ENCODE measurements around the gene CLDN10. TPM values are rescaled to one million over a fixed set of nuclear protein-coding genes. Genes with fewer than 3 reads are reported as not detected.

The CLDN10 gene
- total RNA-seq, 1 experiment from 2014 or later: 10.5 TPM

DNA sequence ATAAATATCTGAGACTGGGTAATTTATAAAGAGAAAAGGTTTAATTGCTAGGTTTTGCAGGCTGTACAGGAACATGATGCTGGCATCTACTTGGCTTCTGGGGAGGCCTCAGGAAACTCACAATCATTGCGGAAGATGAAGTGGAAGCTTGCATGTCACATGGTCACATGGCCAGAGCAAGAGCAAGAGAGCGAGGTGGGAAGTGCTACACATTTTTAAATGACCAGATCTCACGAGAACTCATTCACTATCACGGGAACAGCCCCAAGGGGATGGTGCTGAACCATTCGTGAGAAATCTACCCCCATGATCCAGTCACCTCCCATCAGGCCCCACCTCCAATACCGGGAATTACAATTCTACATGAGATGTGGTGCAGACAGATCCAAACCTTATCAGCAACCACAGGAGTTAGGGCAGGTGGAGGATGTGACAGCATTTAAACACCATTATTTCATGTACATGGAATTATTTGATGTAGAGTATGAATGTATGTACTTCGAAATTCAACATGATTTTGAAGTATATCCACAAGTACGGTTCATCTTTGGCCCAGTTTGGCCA is 10.5 kb upstream of the CLDN10 start:
- POLR2A ChIA-PET: no interaction called here
- CTCF ChIA-PET: no interaction called here

DNA sequence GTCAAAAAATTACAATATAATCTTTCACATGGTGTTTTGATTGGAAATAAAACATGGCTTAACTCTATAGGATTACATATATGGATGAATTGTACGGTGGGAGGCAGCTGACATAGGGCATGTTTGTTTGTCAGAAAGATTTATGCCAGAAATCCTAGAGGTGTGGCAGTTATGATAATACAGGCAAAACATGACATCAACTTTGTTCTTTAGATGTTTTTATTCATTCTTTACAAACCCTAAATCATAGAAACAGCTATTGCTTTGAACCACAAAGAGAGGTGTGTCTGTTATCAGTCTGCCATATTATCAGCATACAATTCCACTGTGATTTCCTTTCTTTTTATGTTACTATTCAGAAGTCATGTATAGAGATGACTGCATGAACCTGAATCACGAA is 8.2 kb upstream of the CLDN10 start:
- DNase-seq (ENCODE audit: low read depth, low spot score) (no peak), ATAC-seq (no peak)
- BruUV-seq (replicated peaks): no TSS peak
- TF ChIP-seq REST (IDR thresholded peaks at IDR 0.05; ENCODE audit: insufficient read depth in 1 of 2, low read depth in 2 of 2, low read length in 1 of 2) (no peak), TCF7L2 (IDR thresholded peaks at IDR 0.05; ENCODE audit: low read depth, low read length) (no peak), POLR2AphosphoS5 (IDR thresholded peaks at IDR 0.05; ENCODE audit: low read depth, low read length) (no peak), SIN3A (IDR thresholded peaks at IDR 0.05; ENCODE audit: borderline replicate concordance, insufficient read depth, low read depth, low read length) (no peak)
- TF ChIP-seq, protein P1, sequence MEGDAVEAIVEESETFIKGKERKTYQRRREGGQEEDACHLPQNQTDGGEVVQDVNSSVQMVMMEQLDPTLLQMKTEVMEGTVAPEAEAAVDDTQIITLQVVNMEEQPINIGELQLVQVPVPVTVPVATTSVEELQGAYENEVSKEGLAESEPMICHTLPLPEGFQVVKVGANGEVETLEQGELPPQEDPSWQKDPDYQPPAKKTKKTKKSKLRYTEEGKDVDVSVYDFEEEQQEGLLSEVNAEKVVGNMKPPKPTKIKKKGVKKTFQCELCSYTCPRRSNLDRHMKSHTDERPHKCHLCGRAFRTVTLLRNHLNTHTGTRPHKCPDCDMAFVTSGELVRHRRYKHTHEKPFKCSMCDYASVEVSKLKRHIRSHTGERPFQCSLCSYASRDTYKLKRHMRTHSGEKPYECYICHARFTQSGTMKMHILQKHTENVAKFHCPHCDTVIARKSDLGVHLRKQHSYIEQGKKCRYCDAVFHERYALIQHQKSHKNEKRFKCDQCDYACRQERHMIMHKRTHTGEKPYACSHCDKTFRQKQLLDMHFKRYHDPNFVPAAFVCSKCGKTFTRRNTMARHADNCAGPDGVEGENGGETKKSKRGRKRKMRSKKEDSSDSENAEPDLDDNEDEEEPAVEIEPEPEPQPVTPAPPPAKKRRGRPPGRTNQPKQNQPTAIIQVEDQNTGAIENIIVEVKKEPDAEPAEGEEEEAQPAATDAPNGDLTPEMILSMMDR (IDR thresholded peaks at IDR 0.05): no peak
- H3K27ac ChIP-seq (ENCODE audit: low read length): no peak overlapping the region
- no peaks in the 10 kb centered on the region for H3K9me3 ChIP-seq (ENCODE audit: control insufficient read depth, insufficient read depth, low read depth, low read length)
- no peak overlapping the region for H3K4me3 ChIP-seq (ENCODE audit: low read depth in 2 of 2, low read length in 2 of 2)
- in situ Hi-C loops (cut with HindIII; ENCODE audit: low pct_unique_long_range_greater_than_20kb, low sequenced_read_pairs): no loop called here
- POLR2A ChIA-PET: no interaction called here
- H3K27me3 ChIP-seq (ENCODE audit: control insufficient read depth, insufficient read depth, low read length): no peaks in the 10 kb centered on the region
- CTCF ChIA-PET: no interaction called here
- intact Hi-C loops (cut with micrococcal nuclease; ENCODE audit: unreplicated experiment): no loop called here
- H3K4me1 ChIP-seq (ENCODE audit: control insufficient read depth, insufficient read depth, low read length): peaks cover 9% of the 10 kb centered on the region
- H3K36me3 ChIP-seq (ENCODE audit: control insufficient read depth, insufficient read depth, low read length): no peaks in the 10 kb centered on the region

More for the DNA sequence above, 10.5 kb upstream of the CLDN10 start:
- H3K4me1 ChIP-seq (ENCODE audit: control insufficient read depth, insufficient read depth, low read length): peaks cover 9% of the 10 kb centered on the region; the same call in 1 of the 2 replicates
- intact Hi-C loops (cut with micrococcal nuclease; ENCODE audit: unreplicated experiment): no loop called here
- TF ChIP-seq, protein P1 (IDR thresholded peaks at IDR 0.05): no peak
- TF ChIP-seq REST (IDR thresholded peaks at IDR 0.05; ENCODE audit: insufficient read depth in 1 of 2, low read depth in 2 of 2, low read length in 1 of 2): no peak
- TF ChIP-seq TCF7L2 (IDR thresholded peaks at IDR 0.05; ENCODE audit: low read depth, low read length): no peak
- no peak for TF ChIP-seq POLR2AphosphoS5 (IDR thresholded peaks at IDR 0.05; ENCODE audit: low read depth, low read length)
- TF ChIP-seq SIN3A (IDR thresholded peaks at IDR 0.05; ENCODE audit: borderline replicate concordance, insufficient read depth, low read depth, low read length): no peak
- BruUV-seq (replicated peaks): no TSS peak
- no peak overlapping the region for H3K4me3 ChIP-seq (ENCODE audit: low read depth in 2 of 2, low read length in 2 of 2)
- DNase-seq (ENCODE audit: low read depth, low spot score) (no peak), ATAC-seq (no peak)
- no peaks in the 10 kb centered on the region for H3K27me3 ChIP-seq (ENCODE audit: control insufficient read depth, insufficient read depth, low read length)
- in situ Hi-C loops (cut with HindIII; ENCODE audit: low pct_unique_long_range_greater_than_20kb, low sequenced_read_pairs): no loop called here
- no peak overlapping the region for H3K27ac ChIP-seq (ENCODE audit: low read length)
- H3K9me3 ChIP-seq (ENCODE audit: control insufficient read depth, insufficient read depth, low read depth, low read length): no peaks in the 10 kb centered on the region
- no peaks in the 10 kb centered on the region for H3K36me3 ChIP-seq (ENCODE audit: control insufficient read depth, insufficient read depth, low read length)
